HEK293 (cell line): ENCODE results near the gene WDR12.

Experiments used
- CTCF ChIA-PET: fragments of 350-600 bp; formaldehyde crosslinking; extraction: SDS; loops from one replicate; lab custom pipeline; 2021; ENCODE audit warnings: antibody characterized with exemption; lab: Yijun Ruan, JAX
- POLR2A ChIA-PET: fragments of 300-600 bp; formaldehyde crosslinking; extraction: SDS; loops from one replicate; lab custom pipeline; 2020; ENCODE audit warnings: antibody characterized with exemption, inconsistent platforms; lab: Yijun Ruan, JAX
- H3K27ac ChIP-seq: fragments of 200-500 bp; sonication (Bioruptor generic); 2 replicates; pipeline ENCODE4 v1.5.1; 2014; ENCODE audit warnings: low read depth, low read length, control low read depth, inconsistent platforms; ENCODE audit errors: extremely low read depth
- H3K36me3 ChIP-seq, 2 experiments: fragments of 200-500 bp in 1 of 2; sonication (Bioruptor generic) in 1 of 2; 1 replicate in 1 of 2; 2 replicates in 1 of 2; pipeline ENCODE4 v1.5.1; 2014 to 2017; ENCODE audit warnings: inconsistent platforms in 2 of 2, low read length in 2 of 2; ENCODE audit not compliant: control insufficient read depth in 2 of 2, insufficient read depth in 1 of 2
- H3K4me1 ChIP-seq: fragments of 200-500 bp; sonication (Bioruptor generic); 2 replicates; pipeline ENCODE4 v1.5.1; 2014; ENCODE audit warnings: mild to moderate bottlenecking, low read length, inconsistent platforms; ENCODE audit not compliant: control insufficient read depth, insufficient read depth
- H3K4me3 ChIP-seq: 2 replicates; pipeline ENCODE4 v1.5.1; 2011; ENCODE audit warnings: low read depth, mild to moderate bottlenecking, control low read depth, low read length, moderate library complexity
- H3K9me3 ChIP-seq: fragments of 200-500 bp; sonication (Bioruptor generic); 2 replicates; pipeline ENCODE4 v1.5.1; 2014; ENCODE audit warnings: low read depth, low read length, inconsistent platforms; ENCODE audit not compliant: control insufficient read depth, insufficient read depth
- GLIS1 ChIP-seq: fragments of 450-650 bp; formaldehyde crosslinking; IDR thresholded peaks from 2 replicates; pipeline ENCODE4 v1.5.1; 2016; ENCODE audit warnings: missing biosample characterization, missing genetic modification characterization
- GLIS2 ChIP-seq: fragments of 450-650 bp; formaldehyde crosslinking; IDR thresholded peaks from 2 replicates; pipeline ENCODE4 v1.5.1; 2016; ENCODE audit warnings: missing biosample characterization, missing genetic modification characterization
- KLF7 ChIP-seq: fragments of 450-650 bp; formaldehyde crosslinking; IDR thresholded peaks from 2 replicates; pipeline ENCODE4 v1.5.1; 2016; ENCODE audit warnings: missing biosample characterization, missing genetic modification characterization, borderline replicate concordance
- TSHZ1 ChIP-seq: fragments of 450-650 bp; formaldehyde crosslinking; IDR thresholded peaks from 2 replicates; pipeline ENCODE4 v1.5.1; 2016; ENCODE audit warnings: missing biosample characterization, missing genetic modification characterization, borderline replicate concordance
- ZNF24 ChIP-seq: fragments of 450-650 bp; formaldehyde crosslinking; IDR thresholded peaks from 2 replicates; pipeline ENCODE4 v1.5.1; 2016; ENCODE audit warnings: missing biosample characterization, missing genetic modification characterization
- ZNF280D ChIP-seq: fragments of 450-650 bp; formaldehyde crosslinking; IDR thresholded peaks from 2 replicates; pipeline ENCODE4 v1.5.1; 2016; ENCODE audit warnings: missing biosample characterization, missing genetic modification characterization
- ZNF362 ChIP-seq: fragments of 450-650 bp; formaldehyde crosslinking; IDR thresholded peaks from 2 replicates; pipeline ENCODE4 v1.5.1; 2016; ENCODE audit warnings: missing biosample characterization, missing genetic modification characterization
- ZNF416 ChIP-seq: fragments of 450-650 bp; formaldehyde crosslinking; IDR thresholded peaks from 2 replicates; pipeline ENCODE4 v1.5.1; 2016; ENCODE audit warnings: missing biosample characterization, missing genetic modification characterization
- ZNF639 ChIP-seq: fragments of 450-650 bp; formaldehyde crosslinking; IDR thresholded peaks from 2 replicates; pipeline ENCODE4 v1.5.1; 2016; ENCODE audit warnings: missing biosample characterization, missing genetic modification characterization
- ZNF654 ChIP-seq: fragments of 450-650 bp; formaldehyde crosslinking; IDR thresholded peaks from 2 replicates; pipeline ENCODE4 v1.5.1; 2016; ENCODE audit warnings: low read depth, missing biosample characterization, missing genetic modification characterization
- ZNF776 ChIP-seq: fragments of 450-650 bp; formaldehyde crosslinking; IDR thresholded peaks from 2 replicates; pipeline ENCODE4 v1.5.0; 2017; ENCODE audit warnings: missing biosample characterization, missing genetic modification characterization, borderline replicate concordance
- TF ChIP-seq, protein P1 (sequence below): fragments of 450-650 bp; formaldehyde crosslinking; IDR thresholded peaks from 2 replicates; pipeline ENCODE4 v1.5.1; 2016; ENCODE audit warnings: missing biosample characterization, missing genetic modification characterization
- TF ChIP-seq, protein P2 (sequence below): fragments of 450-650 bp; formaldehyde crosslinking; conservative IDR thresholded peaks from 2 replicates; pipeline ENCODE4 v1.5.1; 2016; ENCODE audit warnings: low read depth, missing biosample characterization, missing genetic modification characterization

WDR12 gene

DNA sequence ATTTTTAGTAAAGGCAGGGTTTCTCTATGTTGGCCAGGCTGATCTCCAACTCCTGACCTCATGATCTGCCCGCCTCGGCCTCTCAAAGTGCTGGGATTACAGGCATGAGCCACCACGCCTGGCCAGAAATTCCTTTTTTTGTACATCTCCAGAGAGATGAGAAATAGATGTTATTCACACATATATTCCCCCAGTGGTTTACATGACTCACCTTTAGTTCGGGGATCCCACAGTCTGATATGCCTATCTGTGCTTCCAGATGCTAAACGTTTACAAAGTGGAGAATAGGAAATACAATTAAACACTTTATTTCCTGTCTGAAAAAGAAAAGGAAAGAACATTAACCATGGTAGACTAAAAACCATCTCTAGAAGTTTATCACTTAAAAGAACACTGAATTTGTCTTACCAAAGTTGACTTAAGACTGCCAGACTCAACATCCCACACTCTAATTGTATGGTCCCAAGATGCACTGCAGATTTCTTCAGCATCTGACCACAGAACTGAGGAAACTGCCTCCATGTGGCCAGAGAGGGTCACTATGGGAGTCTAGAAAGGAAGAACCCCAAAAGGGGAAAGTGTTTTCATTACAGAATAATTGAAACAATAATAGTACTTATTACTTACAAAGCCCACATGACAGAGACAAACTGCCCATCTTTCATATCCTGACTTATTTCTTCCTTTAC, 27.3 kb downstream of the WDR12 start (continued):
- TF ChIP-seq GLIS2 (no peak), GLIS1 (no peak), TSHZ1 (tag by site-specific recombination) (no peak), ZNF776 (tag by site-specific recombination) (no peak), ZNF654 (tag by site-specific recombination) (no peak), ZNF362 (no peak), KLF7 (tag by site-specific recombination) (no peak), ZNF280D (tag by site-specific recombination) (no peak)

- Histone ChIP-seq H3K4me1 (no peaks in the 10 kb centered on the region), H3K9me3 (no peaks in the 10 kb centered on the region), H3K4me3 (no peak overlapping the region), H3K27ac (no peak overlapping the region), H3K36me3 (peaks cover 46 to 58% of the 10 kb centered on the region in 2 experiments; a peak in 2 of 3 replicates)
- ChIA-PET CTCF (no interaction called here), POLR2A (no interaction called here)
- TF ChIP-seq TSHZ1 (tag by site-specific recombination) (no peak), ZNF639 (tag by site-specific recombination) (no peak), ZNF416 (tag by site-specific recombination) (no peak), ZNF24 (tag by site-specific recombination) (no peak)
- TF ChIP-seq, protein P1, sequence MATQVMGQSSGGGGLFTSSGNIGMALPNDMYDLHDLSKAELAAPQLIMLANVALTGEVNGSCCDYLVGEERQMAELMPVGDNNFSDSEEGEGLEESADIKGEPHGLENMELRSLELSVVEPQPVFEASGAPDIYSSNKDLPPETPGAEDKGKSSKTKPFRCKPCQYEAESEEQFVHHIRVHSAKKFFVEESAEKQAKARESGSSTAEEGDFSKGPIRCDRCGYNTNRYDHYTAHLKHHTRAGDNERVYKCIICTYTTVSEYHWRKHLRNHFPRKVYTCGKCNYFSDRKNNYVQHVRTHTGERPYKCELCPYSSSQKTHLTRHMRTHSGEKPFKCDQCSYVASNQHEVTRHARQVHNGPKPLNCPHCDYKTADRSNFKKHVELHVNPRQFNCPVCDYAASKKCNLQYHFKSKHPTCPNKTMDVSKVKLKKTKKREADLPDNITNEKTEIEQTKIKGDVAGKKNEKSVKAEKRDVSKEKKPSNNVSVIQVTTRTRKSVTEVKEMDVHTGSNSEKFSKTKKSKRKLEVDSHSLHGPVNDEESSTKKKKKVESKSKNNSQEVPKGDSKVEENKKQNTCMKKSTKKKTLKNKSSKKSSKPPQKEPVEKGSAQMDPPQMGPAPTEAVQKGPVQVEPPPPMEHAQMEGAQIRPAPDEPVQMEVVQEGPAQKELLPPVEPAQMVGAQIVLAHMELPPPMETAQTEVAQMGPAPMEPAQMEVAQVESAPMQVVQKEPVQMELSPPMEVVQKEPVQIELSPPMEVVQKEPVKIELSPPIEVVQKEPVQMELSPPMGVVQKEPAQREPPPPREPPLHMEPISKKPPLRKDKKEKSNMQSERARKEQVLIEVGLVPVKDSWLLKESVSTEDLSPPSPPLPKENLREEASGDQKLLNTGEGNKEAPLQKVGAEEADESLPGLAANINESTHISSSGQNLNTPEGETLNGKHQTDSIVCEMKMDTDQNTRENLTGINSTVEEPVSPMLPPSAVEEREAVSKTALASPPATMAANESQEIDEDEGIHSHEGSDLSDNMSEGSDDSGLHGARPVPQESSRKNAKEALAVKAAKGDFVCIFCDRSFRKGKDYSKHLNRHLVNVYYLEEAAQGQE (tag by site-specific recombination) = no peak
- TF ChIP-seq, protein P2, sequence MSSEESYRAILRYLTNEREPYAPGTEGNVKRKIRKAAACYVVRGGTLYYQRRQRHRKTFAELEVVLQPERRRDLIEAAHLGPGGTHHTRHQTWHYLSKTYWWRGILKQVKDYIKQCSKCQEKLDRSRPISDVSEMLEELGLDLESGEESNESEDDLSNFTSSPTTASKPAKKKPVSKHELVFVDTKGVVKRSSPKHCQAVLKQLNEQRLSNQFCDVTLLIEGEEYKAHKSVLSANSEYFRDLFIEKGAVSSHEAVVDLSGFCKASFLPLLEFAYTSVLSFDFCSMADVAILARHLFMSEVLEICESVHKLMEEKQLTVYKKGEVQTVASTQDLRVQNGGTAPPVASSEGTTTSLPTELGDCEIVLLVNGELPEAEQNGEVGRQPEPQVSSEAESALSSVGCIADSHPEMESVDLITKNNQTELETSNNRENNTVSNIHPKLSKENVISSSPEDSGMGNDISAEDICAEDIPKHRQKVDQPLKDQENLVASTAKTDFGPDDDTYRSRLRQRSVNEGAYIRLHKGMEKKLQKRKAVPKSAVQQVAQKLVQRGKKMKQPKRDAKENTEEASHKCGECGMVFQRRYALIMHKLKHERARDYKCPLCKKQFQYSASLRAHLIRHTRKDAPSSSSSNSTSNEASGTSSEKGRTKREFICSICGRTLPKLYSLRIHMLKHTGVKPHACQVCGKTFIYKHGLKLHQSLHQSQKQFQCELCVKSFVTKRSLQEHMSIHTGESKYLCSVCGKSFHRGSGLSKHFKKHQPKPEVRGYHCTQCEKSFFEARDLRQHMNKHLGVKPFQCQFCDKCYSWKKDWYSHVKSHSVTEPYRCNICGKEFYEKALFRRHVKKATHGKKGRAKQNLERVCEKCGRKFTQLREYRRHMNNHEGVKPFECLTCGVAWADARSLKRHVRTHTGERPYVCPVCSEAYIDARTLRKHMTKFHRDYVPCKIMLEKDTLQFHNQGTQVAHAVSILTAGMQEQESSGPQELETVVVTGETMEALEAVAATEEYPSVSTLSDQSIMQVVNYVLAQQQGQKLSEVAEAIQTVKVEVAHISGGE (tag by site-specific recombination) = no peak
Observed at GRCh38 chr2:202881570-202881969, 29.9 kb downstream of the WDR12 start.
